ENCODE measurements around the gene ROBO1. TPM values are rescaled to one million over a fixed set of nuclear protein-coding genes. Genes with fewer than 3 reads are reported as not detected.

The ROBO1 gene
- total RNA-seq, 1 donor from 2014 or later = 31.7 TPM

DNA sequence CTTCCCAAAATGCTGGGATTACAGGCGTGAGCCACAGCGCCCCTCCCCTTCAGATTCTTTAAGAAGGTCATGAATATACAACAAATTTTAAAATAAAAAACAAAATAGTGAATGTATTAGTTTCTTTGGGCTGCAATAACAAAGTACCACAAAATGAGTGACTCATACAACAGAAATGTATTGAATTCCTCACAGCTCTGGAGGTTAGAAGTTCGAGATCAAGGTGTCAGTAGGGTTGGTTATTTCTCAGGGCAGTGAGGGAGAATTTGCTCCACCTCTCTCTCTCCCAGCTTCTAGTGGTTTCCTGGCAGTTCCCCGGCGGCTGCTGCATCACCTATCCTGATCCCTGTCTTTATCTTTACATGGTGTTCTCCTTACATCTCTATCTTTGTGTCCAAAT, 804.0 kb downstream of the ROBO1 start:
- TF ChIP-seq, protein P1, sequence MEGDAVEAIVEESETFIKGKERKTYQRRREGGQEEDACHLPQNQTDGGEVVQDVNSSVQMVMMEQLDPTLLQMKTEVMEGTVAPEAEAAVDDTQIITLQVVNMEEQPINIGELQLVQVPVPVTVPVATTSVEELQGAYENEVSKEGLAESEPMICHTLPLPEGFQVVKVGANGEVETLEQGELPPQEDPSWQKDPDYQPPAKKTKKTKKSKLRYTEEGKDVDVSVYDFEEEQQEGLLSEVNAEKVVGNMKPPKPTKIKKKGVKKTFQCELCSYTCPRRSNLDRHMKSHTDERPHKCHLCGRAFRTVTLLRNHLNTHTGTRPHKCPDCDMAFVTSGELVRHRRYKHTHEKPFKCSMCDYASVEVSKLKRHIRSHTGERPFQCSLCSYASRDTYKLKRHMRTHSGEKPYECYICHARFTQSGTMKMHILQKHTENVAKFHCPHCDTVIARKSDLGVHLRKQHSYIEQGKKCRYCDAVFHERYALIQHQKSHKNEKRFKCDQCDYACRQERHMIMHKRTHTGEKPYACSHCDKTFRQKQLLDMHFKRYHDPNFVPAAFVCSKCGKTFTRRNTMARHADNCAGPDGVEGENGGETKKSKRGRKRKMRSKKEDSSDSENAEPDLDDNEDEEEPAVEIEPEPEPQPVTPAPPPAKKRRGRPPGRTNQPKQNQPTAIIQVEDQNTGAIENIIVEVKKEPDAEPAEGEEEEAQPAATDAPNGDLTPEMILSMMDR (IDR thresholded peaks at IDR 0.05; ENCODE audit: insufficient read depth, low read length, poor library complexity, severe bottlenecking) = no peak
- H3K27me3 ChIP-seq (ENCODE audit: control insufficient read depth, insufficient read depth, low read length) = no peaks in the 10 kb centered on the region
- no peak for DNase-seq (ENCODE audit: low read depth)
- no peak overlapping the region for H3K4me3 ChIP-seq (ENCODE audit: low read depth, low read length)
- no peaks in the 10 kb centered on the region for H3K36me3 ChIP-seq (ENCODE audit: control insufficient read depth, insufficient read depth, low read length)

DNA sequence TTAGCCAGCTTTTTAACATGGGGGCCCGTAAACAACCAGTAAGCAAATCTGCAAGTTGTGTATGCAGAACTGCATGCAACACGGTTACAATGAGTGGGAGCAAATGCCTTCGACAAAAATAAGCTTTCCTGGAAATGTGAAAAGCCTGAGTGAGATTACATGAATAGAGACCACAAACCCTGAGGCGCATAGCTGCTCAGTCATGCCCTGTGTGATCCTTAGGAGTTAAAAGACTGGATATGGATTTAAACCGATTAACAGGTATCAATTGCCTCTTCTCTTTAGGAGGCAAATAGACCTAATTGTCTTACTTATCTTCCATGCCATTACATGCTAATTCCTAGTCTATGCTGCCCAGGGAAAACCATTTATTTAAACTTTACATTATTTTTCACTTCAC, 810.3 kb downstream of the ROBO1 start:
- Histone ChIP-seq H3K36me3 (ENCODE audit: control insufficient read depth, insufficient read depth, low read length) (no peaks in the 10 kb centered on the region), H3K4me3 (ENCODE audit: low read depth, low read length) (no peak overlapping the region), H3K27me3 (ENCODE audit: control insufficient read depth, insufficient read depth, low read length) (no peaks in the 10 kb centered on the region)
- TF ChIP-seq, protein P1 (IDR thresholded peaks at IDR 0.05; ENCODE audit: insufficient read depth, low read length, poor library complexity, severe bottlenecking) = no peak
- DNase-seq (ENCODE audit: low read depth) = no peak

DNA sequence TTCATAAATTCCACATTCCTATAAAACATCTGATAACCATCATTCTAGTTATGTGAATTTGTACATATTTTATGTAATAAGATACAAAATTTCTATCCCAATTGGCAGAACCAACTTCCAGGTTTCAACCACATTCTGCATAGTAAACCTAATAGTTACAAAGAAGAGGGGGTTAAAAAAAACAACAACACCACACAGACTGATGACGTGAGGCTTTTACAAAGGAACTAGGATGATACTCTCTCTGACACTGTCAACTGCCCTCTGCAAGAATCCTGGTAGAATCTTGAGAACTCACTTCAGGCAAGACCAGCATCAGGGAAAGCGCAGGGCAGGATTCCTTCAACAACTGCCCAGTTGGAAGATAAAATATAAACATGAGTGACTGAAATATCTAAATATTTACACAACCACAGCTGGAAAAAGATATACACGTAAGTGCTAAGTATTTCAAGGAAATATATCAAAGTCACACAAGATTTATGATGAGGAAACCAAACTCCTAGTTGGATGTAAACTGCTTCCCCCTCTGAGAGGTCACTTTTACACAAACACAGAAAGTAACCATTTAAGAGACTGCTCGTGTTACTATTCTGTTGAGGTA, 816.4 kb downstream of the ROBO1 start:
- no peak overlapping the region for H3K4me3 ChIP-seq (ENCODE audit: low read depth, low read length)
- no peak for DNase-seq (ENCODE audit: low read depth)
- no peaks in the 10 kb centered on the region for H3K27me3 ChIP-seq (ENCODE audit: control insufficient read depth, insufficient read depth, low read length)
- TF ChIP-seq, protein P1 (IDR thresholded peaks at IDR 0.05; ENCODE audit: insufficient read depth, low read length, poor library complexity, severe bottlenecking) = no peak
- H3K36me3 ChIP-seq (ENCODE audit: control insufficient read depth, insufficient read depth, low read length) = no peaks in the 10 kb centered on the region

DNA sequence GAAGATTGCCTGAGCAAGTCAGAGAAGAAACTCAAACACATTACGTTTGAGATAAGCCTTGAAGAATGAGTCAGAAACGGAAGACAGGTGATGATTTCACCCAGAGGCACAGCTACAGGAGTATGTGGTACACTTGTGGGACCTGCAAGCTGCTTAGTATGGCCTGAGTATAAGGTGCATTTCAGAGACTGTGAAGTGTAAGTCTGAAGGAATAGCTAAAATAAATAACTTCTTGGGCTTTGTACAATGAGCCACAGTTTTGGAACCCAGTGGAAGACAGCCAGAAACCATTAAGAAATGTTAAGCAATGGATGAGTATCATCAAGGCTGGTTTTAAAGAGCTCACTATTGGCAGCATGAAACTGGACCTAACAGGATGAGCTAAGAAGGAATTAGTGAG, 826.2 kb downstream of the ROBO1 start:
- DNase-seq (ENCODE audit: low read depth) = no peak
- TF ChIP-seq, protein P1 (IDR thresholded peaks at IDR 0.05; ENCODE audit: insufficient read depth, low read length, poor library complexity, severe bottlenecking) = no peak
- Histone ChIP-seq H3K36me3 (ENCODE audit: control insufficient read depth, insufficient read depth, low read length) (no peaks in the 10 kb centered on the region), H3K27me3 (ENCODE audit: control insufficient read depth, insufficient read depth, low read length) (no peaks in the 10 kb centered on the region), H3K4me3 (ENCODE audit: low read depth, low read length) (no peak overlapping the region)

DNA sequence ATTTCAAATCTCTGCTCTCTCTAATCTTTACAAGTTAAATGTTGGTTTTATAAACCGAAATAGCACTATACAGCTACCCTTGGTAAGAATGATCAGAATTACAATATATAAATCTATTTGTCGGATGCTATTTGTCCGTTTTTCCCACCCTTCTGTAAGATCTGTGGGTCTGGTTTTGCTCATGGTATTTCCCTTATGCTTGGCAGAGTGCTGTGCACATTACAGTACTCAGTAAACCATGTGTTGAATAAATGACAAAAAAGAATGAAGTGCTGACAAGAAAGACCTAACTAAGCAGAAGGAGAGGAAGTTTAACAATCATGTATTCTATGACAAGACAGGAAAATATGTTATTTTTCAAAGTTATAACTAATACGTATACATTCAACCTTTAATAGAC, 827.2 kb downstream of the ROBO1 start:
- H3K36me3 ChIP-seq (ENCODE audit: control insufficient read depth, insufficient read depth, low read length) = no peaks in the 10 kb centered on the region
- no peak overlapping the region for H3K4me3 ChIP-seq (ENCODE audit: low read depth, low read length)

More for the DNA sequence above, 827.2 kb downstream of the ROBO1 start:
- H3K27me3 ChIP-seq (ENCODE audit: control insufficient read depth, insufficient read depth, low read length) = no peaks in the 10 kb centered on the region
- TF ChIP-seq, protein P1 (IDR thresholded peaks at IDR 0.05; ENCODE audit: insufficient read depth, low read length, poor library complexity, severe bottlenecking) = no peak
- no peak for DNase-seq (ENCODE audit: low read depth)
